Tibial artery (tissue), 4 donors: ENCODE results near the gene FKBP5.

ENCODE experiments used
- DNase-seq, 2 donors: peaks; one replicate each; pipeline ENCODE4 v3.0.0-alpha.2; 2019
- H3K27ac ChIP-seq, 2 donors: fragments of 200-600 bp; sonication (generic) in 1 of 2; 1 replicate in 1 of 2; 2 replicates in 1 of 2; pipeline ENCODE4 v1.5.1; 2018 to 2019; ENCODE audit warnings: mild to moderate bottlenecking in 1 of 2
- H3K27me3 ChIP-seq, 2 donors: fragments of 200-600 bp; sonication (generic) in 1 of 2; one replicate each; pipeline versions ENCODE4 v1.5.1 to v1.6.0; 2016 to 2019
- H3K36me3 ChIP-seq, 3 donors: fragments of 200-600 bp; sonication (generic) in 2 of 3; one replicate each; pipeline ENCODE4 v1.5.1; 2016 to 2019; ENCODE audit warnings: mild to moderate bottlenecking in 2 of 3
- H3K4me1 ChIP-seq, 4 donors: fragments of 200-600 bp; sonication (generic) in 2 of 4; 1 replicate in 3 of 4; 2 replicates in 1 of 4; pipeline ENCODE4 v1.5.1; 2016 to 2019
- H3K4me3 ChIP-seq, 2 donors: fragments of 200-600 bp; sonication (generic) in 1 of 2; 1 replicate in 1 of 2; 2 replicates in 1 of 2; pipeline ENCODE4 v1.5.1; 2018 to 2019; ENCODE audit warnings: mild to moderate bottlenecking in 2 of 2
- H3K9me3 ChIP-seq, 3 donors: fragments of 200-600 bp; sonication (generic) in 1 of 3; one replicate each; pipeline ENCODE4 v1.5.1; 2016 to 2019
- CTCF ChIP-seq, 2 experiments: fragments of 200-600 bp in 1 of 2; fragments of 450-650 bp in 1 of 2; IDR thresholded peaks; one replicate each; pipeline ENCODE4 v1.5.1; 2017 to 2019; ENCODE audit warnings: antibody characterized with exemption in 2 of 2, mild to moderate bottlenecking in 1 of 2, moderate library complexity in 1 of 2
- intact Hi-C: fragments of 100-400 bp; cut with DNase I; formaldehyde crosslinking; loops from one replicate; pipeline ENCODE4 v1.15.0; 2023; ENCODE audit warnings: low total_unique reads

FKBP5 gene

GRCh38 chr6:35533981-35534380 is 154.7 kb downstream of the FKBP5 start:
- H3K36me3 ChIP-seq = no peaks in the 10 kb centered on the region
- no peaks in the 10 kb centered on the region for H3K9me3 ChIP-seq
- H3K27ac ChIP-seq = no peak overlapping the region
- H3K4me1 ChIP-seq = no peaks in the 10 kb centered on the region
- no peak overlapping the region for H3K4me3 ChIP-seq
- intact Hi-C loops = no loop called here
- DNase-seq = no peak
- no peak for TF ChIP-seq CTCF (IDR thresholded peaks at IDR 0.05)
- H3K27me3 ChIP-seq = peaks cover 0 to 21% of the 10 kb centered on the region in 2 donors

- Histone ChIP-seq H3K27me3 (peaks cover 0 to 18% of the 10 kb centered on the region in 2 donors), H3K9me3 (no peaks in the 10 kb centered on the region), H3K36me3 (no peaks in the 10 kb centered on the region), H3K4me1 (no peaks in the 10 kb centered on the region), H3K27ac (no peak overlapping the region), H3K4me3 (no peak overlapping the region)
- no peak for DNase-seq
- intact Hi-C loops = no loop called here
- no peak for TF ChIP-seq CTCF (IDR thresholded peaks at IDR 0.05)
Observed at GRCh38 chr6:35532126-35532525, 156.6 kb downstream of the FKBP5 start.

GRCh38 chr6:35524380-35525020 is 164.2 kb downstream of the FKBP5 start:
- H3K4me3 ChIP-seq = no peak overlapping the region
- peaks cover 0 to 9% (median 2%) of the 10 kb centered on the region in 4 donors for H3K4me1 ChIP-seq
- DNase-seq = no peak
- no peak for TF ChIP-seq CTCF (IDR thresholded peaks at IDR 0.05)
- no peaks in the 10 kb centered on the region for H3K36me3 ChIP-seq
- peaks cover 0 to 6% of the 10 kb centered on the region in 2 donors for H3K27me3 ChIP-seq
- H3K27ac ChIP-seq = no peak overlapping the region
- no peaks in the 10 kb centered on the region for H3K9me3 ChIP-seq
- intact Hi-C loops = loop anchor here (5.0 kb wide), 1 partner anchor 58 kb away; no protein-coding TSS in a partner anchor
